Motor neuron (in vitro differentiated cells): ENCODE results near the gene HACD2. TPM values are rescaled to one million over a fixed set of nuclear protein-coding genes. Genes with fewer than 3 reads are reported as not detected.

Experiments used
- ATAC-seq, 8 experiments: fragments of 200-7000 bp; cut with Tn5 transposase; replicated peaks in 6 of 8; 2 replicates each; pipeline ENCODE4 v1.8.0; 2021; ENCODE audit warnings: mild to moderate bottlenecking in 8 of 8, moderate library complexity in 8 of 8
- H3K27ac ChIP-seq, 2 donors: fragments of 250-450 bp; sonication (Bioruptor Pico); 2 replicates each; pipeline ENCODE4 v1.9.0; 2021; ENCODE audit warnings: antibody characterized with exemption in 2 of 2, mild to moderate bottlenecking in 2 of 2, moderate library complexity in 1 of 2
- H3K4me1 ChIP-seq, 2 donors: fragments of 250-450 bp; sonication (Bioruptor Pico); replicated peaks in 1 of 2; 2 replicates each; pipeline ENCODE4 v1.6.1; 2021; ENCODE audit warnings: antibody characterized with exemption in 2 of 2, mild to moderate bottlenecking in 2 of 2, moderate library complexity in 1 of 2
- H3K4me3 ChIP-seq, 5 donors: fragments of 250-450 bp; sonication (Bioruptor Pico); 2 replicates each; pipeline ENCODE4 v1.9.0; 2021; ENCODE audit warnings: antibody characterized with exemption in 5 of 5, mild to moderate bottlenecking in 5 of 5, moderate library complexity in 4 of 5
- WGBS, 10 experiments: fragments of 450-650 bp; shearing (Covaris generic); methylation state at CpG; one replicate each; pipeline ENCODE4 v1.0.0; 2022; 5-methylcytosine and 5-hydroxymethylcytosine counted together
- in situ Hi-C, 9 experiments: fragments of 400-800 bp; cut with MboI; loops; one replicate each; pipeline ENCODE4 v1.15.0; 2021; ENCODE audit warnings: low sequenced_read_pairs in 9 of 9, low pct_unique_long_range_greater_than_20kb in 2 of 9; ENCODE audit not compliant: unreplicated experiment in 9 of 9
- total RNA-seq, 8 experiments: library from RNA; unstranded; fragments of 300-600 nt; gene quantifications; 2 replicates each; pipeline versions ENCODE4 v1.2.3 to v1.2.4, GENCODE V29; 2022

Gene HACD2
- total RNA-seq, 8 experiments from 2014 or later, result 15.4 to 29.0 (median 20.1) TPM

GRCh38 chr3:123481071-123481470 lies 103.8 kb downstream of the HACD2 start:
- Histone ChIP-seq H3K27ac (no peak overlapping the region), H3K4me1 (no peaks in the 10 kb centered on the region), H3K4me3 (no peak overlapping the region)
- 24 to 93% (median 67%) methylated on average over 2 to 7 of the region's 7 CpGs; no CpG with 5 or more reads in 2 of the 10 experiments for WGBS, 10 experiments
- in situ Hi-C loops, result loop anchor here in 6 of 9 experiments (10.0 to 25.0 kb wide), 3 partner anchors 144 to 156 kb away; no protein-coding TSS in a partner anchor
- no peak for ATAC-seq

GRCh38 chr3:123480428-123480827 lies 104.4 kb downstream of the HACD2 start:
- in situ Hi-C loops, result loop anchor here in 6 of 9 experiments (10.0 to 25.0 kb wide), 3 partner anchors 143 to 156 kb away; no protein-coding TSS in a partner anchor
- H3K4me1 ChIP-seq, result no peaks in the 10 kb centered on the region
- H3K27ac ChIP-seq, result no peak overlapping the region
- WGBS, 10 experiments, result 63 to 90% (median 74%) methylated on average over 1 to 3 of the region's 4 CpGs; no CpG with 5 or more reads in 6 of the 10 experiments
- no peak overlapping the region for H3K4me3 ChIP-seq
- no peak for ATAC-seq

DNA sequence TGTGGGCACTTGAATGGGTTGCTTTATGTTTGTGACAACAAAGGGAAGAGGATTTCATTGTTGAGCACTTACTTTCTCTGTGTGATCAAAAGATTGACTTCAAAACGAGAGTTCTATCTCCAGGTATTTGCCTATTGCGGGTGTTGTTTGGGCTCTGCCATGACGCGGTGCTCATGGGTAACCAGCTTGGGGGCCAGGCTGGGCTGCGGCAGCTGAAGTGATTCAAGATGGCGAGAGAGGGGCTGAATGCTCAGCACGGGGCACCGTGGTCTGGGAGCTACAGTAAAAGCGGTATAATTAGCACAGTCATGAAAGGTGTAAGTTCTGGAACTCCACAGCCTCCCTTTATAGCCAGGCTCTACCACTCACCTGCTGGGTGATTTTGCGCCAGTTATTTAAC lies 105.0 kb downstream of the HACD2 start:
- no peak overlapping the region for H3K4me3 ChIP-seq
- no peaks in the 10 kb centered on the region for H3K4me1 ChIP-seq
- H3K27ac ChIP-seq, result no peak overlapping the region
- WGBS, 10 experiments, result 33 to 100% (median 62%) methylated on average over 1 to 6 of the region's 10 CpGs; no CpG with 5 or more reads in 2 of the 10 experiments
- in situ Hi-C loops, result loop anchor here in 6 of 9 experiments (10.0 to 25.0 kb wide), 3 partner anchors 143 to 155 kb away; no protein-coding TSS in a partner anchor
- ATAC-seq, result no peak

DNA sequence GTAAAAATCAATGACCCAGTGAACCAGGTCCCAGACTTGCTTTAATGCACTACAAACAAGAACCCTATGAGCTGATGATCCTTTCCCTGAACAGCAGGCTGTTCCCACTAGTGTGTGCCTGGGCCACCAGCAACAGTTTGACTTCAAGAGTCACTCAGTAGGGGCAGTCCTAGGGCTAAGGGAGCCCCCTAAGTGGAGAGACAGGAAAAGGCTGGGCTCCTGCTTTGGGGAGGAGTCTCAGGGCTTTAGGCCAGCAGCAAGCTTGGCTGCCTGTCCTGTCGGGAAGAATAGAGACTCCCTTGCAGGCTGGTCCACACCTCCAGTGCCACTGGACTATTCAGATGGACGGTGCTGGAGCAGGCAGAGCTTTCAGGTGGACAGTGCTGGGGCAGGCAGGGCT lies 106.5 kb downstream of the HACD2 start:
- in situ Hi-C loops, result loop anchor here in 2 of 9 experiments (25.0 kb wide), 1 partner anchor 141 kb away; no protein-coding TSS in a partner anchor
- Histone ChIP-seq H3K4me3 (no peak overlapping the region), H3K27ac (no peak overlapping the region), H3K4me1 (no peaks in the 10 kb centered on the region)
- 0% methylated on average over 1 of the region's 2 CpGs; no CpG with 5 or more reads in 9 of the 10 experiments for WGBS, 10 experiments
- ATAC-seq, result no peak

- WGBS, 10 experiments, result 47 to 87% (median 67%) methylated on average over 1 to 15 of the region's 15 CpGs; no CpG with 5 or more reads in 1 of the 10 experiments
- in situ Hi-C loops, result loop anchor here in 2 of 9 experiments (25.0 kb wide), 1 partner anchor 140 kb away; no protein-coding TSS in a partner anchor
- ATAC-seq, result no peak
- no peak overlapping the region for H3K27ac ChIP-seq
- no peaks in the 10 kb centered on the region for H3K4me1 ChIP-seq
- H3K4me3 ChIP-seq, result no peak overlapping the region
Observed at GRCh38 chr3:123476967-123477750, 107.7 kb downstream of the HACD2 start.

- 45 to 80% (median 66%) methylated on average over 2 to 3 of the region's 7 CpGs; no CpG with 5 or more reads in 6 of the 10 experiments for WGBS, 10 experiments
- no peak for ATAC-seq
- no peak overlapping the region for H3K4me3 ChIP-seq
- no peak overlapping the region for H3K27ac ChIP-seq
- in situ Hi-C loops, result loop anchor here in 2 of 9 experiments (25.0 kb wide), 1 partner anchor 138 kb away; no protein-coding TSS in a partner anchor
- H3K4me1 ChIP-seq, result no peaks in the 10 kb centered on the region
Observed at GRCh38 chr3:123475786-123476185, 109.1 kb downstream of the HACD2 start.

DNA sequence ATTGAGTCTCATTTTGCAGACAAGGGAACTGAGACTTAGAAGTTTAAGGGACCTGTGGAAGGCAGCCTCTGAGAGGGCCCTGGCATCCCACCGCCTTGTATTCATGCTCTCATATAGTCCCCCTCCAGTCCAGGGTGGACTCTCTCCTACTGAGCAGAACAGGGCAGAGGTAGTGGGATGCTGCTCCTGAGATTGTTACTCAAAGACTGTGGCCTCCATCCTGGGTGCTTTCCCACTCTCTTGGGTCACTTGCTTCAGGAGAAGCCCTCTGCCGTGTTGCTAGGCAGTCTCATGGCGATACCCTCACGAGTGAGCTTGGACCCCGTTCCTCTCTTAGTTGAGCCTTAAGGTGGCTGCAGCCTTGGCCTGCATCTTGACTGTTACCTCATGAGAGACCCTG lies 113.7 kb downstream of the HACD2 start:
- no peak for ATAC-seq
- in situ Hi-C loops, result loop anchor here in 1 of 9 experiments (25.0 kb wide), 1 partner anchor 134 kb away; no protein-coding TSS in a partner anchor
- 40 to 100% (median 89%) methylated on average over 1 to 5 of the region's 5 CpGs; no CpG with 5 or more reads in 5 of the 10 experiments for WGBS, 10 experiments
- Histone ChIP-seq H3K4me1 (no peaks in the 10 kb centered on the region), H3K4me3 (no peak overlapping the region), H3K27ac (no peak overlapping the region)

DNA sequence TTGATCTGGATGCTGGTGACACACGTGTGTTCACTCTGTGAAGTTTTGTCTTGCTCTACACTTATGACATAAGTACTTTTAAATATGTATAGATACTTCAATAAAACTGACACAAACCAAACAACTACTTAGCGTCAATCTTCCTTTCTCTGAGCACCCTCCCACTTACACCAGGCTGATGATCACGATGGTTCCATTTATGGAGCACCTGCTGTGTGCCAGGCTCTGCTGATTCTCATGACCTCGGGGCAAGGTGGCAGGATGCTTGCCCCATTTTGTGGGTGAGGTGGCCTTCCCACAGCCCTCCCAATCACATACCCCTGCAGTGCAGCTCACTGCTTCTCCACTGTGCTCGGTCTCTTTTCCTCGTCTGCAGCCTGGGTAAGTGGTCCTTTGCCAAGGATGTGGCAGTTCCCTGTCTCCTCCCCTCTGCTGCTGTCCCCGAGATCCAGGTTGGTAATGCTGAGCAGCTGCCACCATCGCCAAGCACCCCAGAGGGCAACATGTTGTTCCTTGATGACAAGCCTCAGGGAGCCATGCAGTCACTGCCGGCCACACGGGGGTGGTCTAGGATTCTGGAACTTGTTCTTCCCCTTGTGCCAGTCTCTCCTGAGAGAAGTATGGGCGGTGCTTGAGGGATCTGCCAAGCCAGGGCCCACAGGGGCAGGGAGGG lies 115.4 kb downstream of the HACD2 start:
- H3K27ac ChIP-seq, result no peak overlapping the region
- no peak overlapping the region for H3K4me3 ChIP-seq
- no peak for ATAC-seq
- H3K4me1 ChIP-seq, result no peaks in the 10 kb centered on the region
- WGBS, 10 experiments, result 0 to 80% (median 52%) methylated on average over 1 to 7 of the region's 11 CpGs; no CpG with 5 or more reads in 1 of the 10 experiments
- in situ Hi-C loops, result loop anchor here in 1 of 9 experiments (25.0 kb wide), 1 partner anchor 132 kb away; no protein-coding TSS in a partner anchor

DNA sequence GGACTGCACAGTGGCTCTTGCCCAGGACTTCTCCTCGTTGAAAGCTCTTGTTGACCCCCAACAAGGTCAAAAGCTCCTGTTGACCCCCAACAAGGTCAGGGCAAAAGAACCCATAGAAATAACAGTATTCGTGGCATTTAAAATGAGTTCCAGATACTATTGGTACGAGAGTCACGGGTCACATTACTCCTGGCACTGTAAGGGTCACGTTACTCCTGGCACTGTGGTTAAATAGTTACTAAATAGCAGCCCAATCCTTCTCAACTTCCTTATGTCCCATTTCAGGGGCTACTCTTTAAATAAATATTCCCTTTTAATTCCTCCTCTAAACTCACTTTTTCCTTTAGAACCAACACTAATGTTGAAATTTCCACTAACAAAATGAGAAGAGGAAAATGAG lies 117.8 kb downstream of the HACD2 start:
- no peaks in the 10 kb centered on the region for H3K4me1 ChIP-seq
- no peak overlapping the region for H3K4me3 ChIP-seq
- ATAC-seq, result no peak
- no peak overlapping the region for H3K27ac ChIP-seq
- 3 to 91% (median 66%) methylated on average over 2 to 5 of the region's 5 CpGs for WGBS, 10 experiments
- in situ Hi-C loops, result loop anchor here in 1 of 9 experiments (25.0 kb wide), 1 partner anchor 130 kb away; no protein-coding TSS in a partner anchor

GRCh38 chr3:123464211-123464610 lies 120.6 kb downstream of the HACD2 start:
- Histone ChIP-seq H3K27ac (no peak overlapping the region), H3K4me1 (peaks cover 4 to 5% of the 10 kb centered on the region in 2 donors), H3K4me3 (no peak overlapping the region)
- 20 to 100% (median 66%) methylated on average over 1 to 7 of the region's 7 CpGs; no CpG with 5 or more reads in 3 of the 10 experiments for WGBS, 10 experiments
- no peak for ATAC-seq
- in situ Hi-C loops, result loop anchor here in 1 of 9 experiments (25.0 kb wide), 1 partner anchor 127 kb away; no protein-coding TSS in a partner anchor

- no peak overlapping the region for H3K27ac ChIP-seq
- in situ Hi-C loops, result loop anchor here in 1 of 9 experiments (25.0 kb wide), 1 partner anchor 123 kb away; no protein-coding TSS in a partner anchor
- 0 to 32% (median 5%) methylated on average over 1 to 6 of the region's 8 CpGs; no CpG with 5 or more reads in 3 of the 10 experiments for WGBS, 10 experiments
- ATAC-seq, result peak in 5 of 8 experiments; percentile 82 to 97 (median 96)
- peaks cover 4 to 5% of the 10 kb centered on the region in 2 donors for H3K4me1 ChIP-seq
- no peak overlapping the region for H3K4me3 ChIP-seq
Observed at GRCh38 chr3:123459862-123460261, 125.0 kb downstream of the HACD2 start.

DNA sequence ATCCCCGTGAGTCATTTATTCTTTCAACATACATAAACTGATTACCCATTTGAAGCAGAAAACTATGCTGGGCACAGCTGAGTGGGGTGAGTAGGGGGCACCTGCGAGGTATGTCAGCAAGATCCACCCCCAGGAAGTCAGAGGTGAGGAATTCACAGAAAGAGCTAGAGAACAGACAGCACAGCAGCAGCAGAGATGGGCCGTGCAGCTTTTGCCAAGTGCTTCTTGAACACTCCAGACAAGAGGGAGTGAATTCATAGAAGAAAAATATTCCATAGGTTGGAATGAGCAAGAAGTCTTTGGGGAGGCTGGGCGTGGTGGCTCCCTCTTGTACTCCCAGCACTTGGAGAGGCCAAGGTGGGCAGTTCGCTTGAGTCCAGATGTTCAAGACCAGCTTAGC lies 126.6 kb downstream of the HACD2 start:
- 36 to 100% (median 89%) methylated on average over 1 to 5 of the region's 5 CpGs; no CpG with 5 or more reads in 1 of the 10 experiments for WGBS, 10 experiments
- Histone ChIP-seq H3K4me3 (no peak overlapping the region), H3K4me1 (peaks cover 4 to 5% of the 10 kb centered on the region in 2 donors), H3K27ac (no peak overlapping the region)
- ATAC-seq, result no peak
- in situ Hi-C loops, result loop anchor here in 1 of 9 experiments (25.0 kb wide), 1 partner anchor 121 kb away; no protein-coding TSS in a partner anchor
